A549 (cell line): Measurements from ENCODE around the gene UVRAG.

ENCODE experiments used
- CHD2 ChIP-seq: fragments of 150-350 bp; IDR thresholded peaks from 2 replicates; pipeline ENCODE4 v1.6.1; 2014; ENCODE audit warnings: low read length; ENCODE audit not compliant: partially characterized antibody
- CHD4 ChIP-seq: fragments of 200-600 bp; sonication (generic); IDR thresholded peaks from 2 replicates; pipeline ENCODE4 v1.6.1; 2016; ENCODE audit warnings: antibody characterized with exemption, mild to moderate bottlenecking, borderline replicate concordance
- EP300 ChIP-seq, 2 experiments: fragments of >200 bp; sonication (Bioruptor Twin); formaldehyde crosslinking; IDR thresholded peaks; 2 replicates in 1 of 2; 3 replicates in 1 of 2; pipeline ENCODE4 v1.6.1; 2016 to 2017
- JUN ChIP-seq, 2 experiments: fragments of >200 bp; sonication (Bioruptor Twin); formaldehyde crosslinking; IDR thresholded peaks; 2 replicates in 1 of 2; 3 replicates in 1 of 2; pipeline ENCODE4 v1.6.1; 2016 to 2017
- MAZ ChIP-seq: fragments of 150-350 bp; IDR thresholded peaks from 2 replicates; pipeline ENCODE4 v1.6.1; 2014; ENCODE audit warnings: antibody characterized with exemption, low read depth, low read length, borderline replicate concordance
- TF ChIP-seq, protein P1 (sequence below): fragments of >200 bp; sonication (Bioruptor Twin); formaldehyde crosslinking; IDR thresholded peaks from 3 replicates; pipeline ENCODE4 v1.5.1; 2016
- TF ChIP-seq, protein P2 (sequence below): IDR thresholded peaks from 2 replicates; pipeline ENCODE4 v1.6.1; 2012
- TF ChIP-seq, protein P3 (sequence below): fragments of 450-650 bp; IDR thresholded peaks from 2 replicates; pipeline ENCODE4 v1.6.1; 2014; ENCODE audit warnings: antibody characterized with exemption

DNA sequence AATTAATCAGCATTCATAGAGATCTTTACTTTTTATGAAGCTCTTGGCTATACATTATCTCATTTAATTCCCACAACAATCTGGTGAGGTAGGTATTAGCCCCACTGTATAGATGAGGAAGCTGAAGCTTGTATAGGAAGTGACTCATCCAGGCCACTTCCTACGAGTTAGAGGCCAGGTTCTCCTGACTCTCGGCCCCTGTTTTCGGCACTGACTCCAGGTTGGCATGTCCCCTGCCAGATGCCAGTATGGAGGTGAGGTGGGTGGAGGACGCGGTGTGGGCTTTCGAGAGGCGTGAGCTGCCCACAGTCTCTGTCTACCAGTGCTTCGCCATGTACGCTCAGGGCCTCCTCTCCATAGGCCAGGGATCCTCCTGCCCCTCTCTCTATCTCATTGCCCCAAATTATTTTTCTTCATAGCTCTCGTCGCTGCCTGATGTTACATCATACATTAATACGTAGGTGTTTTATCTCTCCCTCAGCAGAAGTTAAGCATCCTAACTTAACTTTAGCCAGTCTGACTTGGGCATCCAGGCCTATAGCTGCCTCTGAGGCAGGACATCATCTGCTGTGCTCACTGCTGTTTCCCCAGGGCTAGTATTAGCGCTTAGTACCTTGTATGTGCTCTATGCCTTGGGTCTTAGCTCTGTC, 37.4 kb upstream of the UVRAG start:
- TF ChIP-seq, protein P1, sequence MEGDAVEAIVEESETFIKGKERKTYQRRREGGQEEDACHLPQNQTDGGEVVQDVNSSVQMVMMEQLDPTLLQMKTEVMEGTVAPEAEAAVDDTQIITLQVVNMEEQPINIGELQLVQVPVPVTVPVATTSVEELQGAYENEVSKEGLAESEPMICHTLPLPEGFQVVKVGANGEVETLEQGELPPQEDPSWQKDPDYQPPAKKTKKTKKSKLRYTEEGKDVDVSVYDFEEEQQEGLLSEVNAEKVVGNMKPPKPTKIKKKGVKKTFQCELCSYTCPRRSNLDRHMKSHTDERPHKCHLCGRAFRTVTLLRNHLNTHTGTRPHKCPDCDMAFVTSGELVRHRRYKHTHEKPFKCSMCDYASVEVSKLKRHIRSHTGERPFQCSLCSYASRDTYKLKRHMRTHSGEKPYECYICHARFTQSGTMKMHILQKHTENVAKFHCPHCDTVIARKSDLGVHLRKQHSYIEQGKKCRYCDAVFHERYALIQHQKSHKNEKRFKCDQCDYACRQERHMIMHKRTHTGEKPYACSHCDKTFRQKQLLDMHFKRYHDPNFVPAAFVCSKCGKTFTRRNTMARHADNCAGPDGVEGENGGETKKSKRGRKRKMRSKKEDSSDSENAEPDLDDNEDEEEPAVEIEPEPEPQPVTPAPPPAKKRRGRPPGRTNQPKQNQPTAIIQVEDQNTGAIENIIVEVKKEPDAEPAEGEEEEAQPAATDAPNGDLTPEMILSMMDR = no peak
- TF ChIP-seq JUN (IDR thresholded peaks at IDR 0.05) (no peak), CHD4 (no peak), MAZ (no peak), CHD2 (no peak), EP300 (IDR thresholded peaks at IDR 0.05) (no peak)
- TF ChIP-seq, protein P2, sequence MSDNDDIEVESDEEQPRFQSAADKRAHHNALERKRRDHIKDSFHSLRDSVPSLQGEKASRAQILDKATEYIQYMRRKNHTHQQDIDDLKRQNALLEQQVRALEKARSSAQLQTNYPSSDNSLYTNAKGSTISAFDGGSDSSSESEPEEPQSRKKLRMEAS = no peak
- TF ChIP-seq, protein P3, sequence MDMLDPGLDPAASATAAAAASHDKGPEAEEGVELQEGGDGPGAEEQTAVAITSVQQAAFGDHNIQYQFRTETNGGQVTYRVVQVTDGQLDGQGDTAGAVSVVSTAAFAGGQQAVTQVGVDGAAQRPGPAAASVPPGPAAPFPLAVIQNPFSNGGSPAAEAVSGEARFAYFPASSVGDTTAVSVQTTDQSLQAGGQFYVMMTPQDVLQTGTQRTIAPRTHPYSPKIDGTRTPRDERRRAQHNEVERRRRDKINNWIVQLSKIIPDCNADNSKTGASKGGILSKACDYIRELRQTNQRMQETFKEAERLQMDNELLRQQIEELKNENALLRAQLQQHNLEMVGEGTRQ = no peak
